OCI-LY7 (cell line): ENCODE results near the gene MYLK.

Source experiments
- EZH2phosphoT487 ChIP-seq: fragments of 200-600 bp; sonication (generic); IDR thresholded peaks from 2 replicates; pipeline ENCODE4 v1.6.1; 2018; ENCODE audit warnings: low read depth, borderline replicate concordance, mild to moderate bottlenecking, mixed run types, antibody characterized with exemption, low read length, moderate library complexity, mixed read lengths
- TF ChIP-seq, protein P1 (sequence below): fragments of 200-600 bp; sonication (generic); conservative IDR thresholded peaks from 2 replicates; pipeline ENCODE4 v1.5.1; 2014; ENCODE audit warnings: mild to moderate bottlenecking, antibody characterized with exemption, low read length, moderate library complexity, mixed read lengths

DNA sequence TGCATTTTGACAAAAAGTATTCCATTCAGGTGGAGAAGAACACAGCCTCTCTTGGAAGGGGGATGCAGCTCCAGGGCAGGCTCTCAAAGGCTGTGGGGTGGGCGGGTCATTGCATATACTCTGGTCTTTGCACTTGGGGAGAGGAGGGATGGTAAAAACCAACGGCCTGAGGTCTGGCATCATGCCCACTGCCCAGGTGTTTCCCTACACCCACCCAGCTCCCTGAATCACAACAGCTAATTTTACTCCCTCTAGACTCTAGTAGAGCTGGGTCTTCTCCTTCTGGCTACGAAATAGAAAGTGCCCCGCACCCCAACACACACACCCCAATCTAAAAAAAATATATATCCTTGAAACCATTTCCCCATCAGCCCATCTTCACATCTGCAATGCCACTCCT, 1.0 kb downstream of the MYLK start:
- TF ChIP-seq EZH2phosphoT487: no peak
- TF ChIP-seq, protein P1, sequence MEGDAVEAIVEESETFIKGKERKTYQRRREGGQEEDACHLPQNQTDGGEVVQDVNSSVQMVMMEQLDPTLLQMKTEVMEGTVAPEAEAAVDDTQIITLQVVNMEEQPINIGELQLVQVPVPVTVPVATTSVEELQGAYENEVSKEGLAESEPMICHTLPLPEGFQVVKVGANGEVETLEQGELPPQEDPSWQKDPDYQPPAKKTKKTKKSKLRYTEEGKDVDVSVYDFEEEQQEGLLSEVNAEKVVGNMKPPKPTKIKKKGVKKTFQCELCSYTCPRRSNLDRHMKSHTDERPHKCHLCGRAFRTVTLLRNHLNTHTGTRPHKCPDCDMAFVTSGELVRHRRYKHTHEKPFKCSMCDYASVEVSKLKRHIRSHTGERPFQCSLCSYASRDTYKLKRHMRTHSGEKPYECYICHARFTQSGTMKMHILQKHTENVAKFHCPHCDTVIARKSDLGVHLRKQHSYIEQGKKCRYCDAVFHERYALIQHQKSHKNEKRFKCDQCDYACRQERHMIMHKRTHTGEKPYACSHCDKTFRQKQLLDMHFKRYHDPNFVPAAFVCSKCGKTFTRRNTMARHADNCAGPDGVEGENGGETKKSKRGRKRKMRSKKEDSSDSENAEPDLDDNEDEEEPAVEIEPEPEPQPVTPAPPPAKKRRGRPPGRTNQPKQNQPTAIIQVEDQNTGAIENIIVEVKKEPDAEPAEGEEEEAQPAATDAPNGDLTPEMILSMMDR: no peak
